Right lobe of liver (tissue), 4 donors: ENCODE data around the gene HLA-C.

ENCODE experiments used
- POLR2A ChIP-seq: fragments of 450-650 bp; IDR thresholded peaks from one replicate; pipeline ENCODE4 v1.6.1; 2017; ENCODE audit warnings: antibody characterized with exemption, mild to moderate bottlenecking
- TF ChIP-seq, protein P1 (sequence below), 4 donors: fragments of 200-600 bp in 3 of 4; fragments of 450-650 bp in 1 of 4; IDR thresholded peaks; one replicate each; pipeline versions ENCODE4 v1.5.1 to v1.8.0; 2016 to 2022; ENCODE audit warnings: antibody characterized with exemption in 4 of 4, mild to moderate bottlenecking in 2 of 4
- donor health status: DM: no; HTN: no; CAD: no.
- donor health status: DM: no; HTN: no; CAD: no.
- donor health status: DM: no; HTN: yes; CAD: no.

GRCh38 chr6:31251261-31251660, 20.6 kb downstream of the HLA-C start:
- no peak for TF ChIP-seq POLR2A
- TF ChIP-seq, protein P1, sequence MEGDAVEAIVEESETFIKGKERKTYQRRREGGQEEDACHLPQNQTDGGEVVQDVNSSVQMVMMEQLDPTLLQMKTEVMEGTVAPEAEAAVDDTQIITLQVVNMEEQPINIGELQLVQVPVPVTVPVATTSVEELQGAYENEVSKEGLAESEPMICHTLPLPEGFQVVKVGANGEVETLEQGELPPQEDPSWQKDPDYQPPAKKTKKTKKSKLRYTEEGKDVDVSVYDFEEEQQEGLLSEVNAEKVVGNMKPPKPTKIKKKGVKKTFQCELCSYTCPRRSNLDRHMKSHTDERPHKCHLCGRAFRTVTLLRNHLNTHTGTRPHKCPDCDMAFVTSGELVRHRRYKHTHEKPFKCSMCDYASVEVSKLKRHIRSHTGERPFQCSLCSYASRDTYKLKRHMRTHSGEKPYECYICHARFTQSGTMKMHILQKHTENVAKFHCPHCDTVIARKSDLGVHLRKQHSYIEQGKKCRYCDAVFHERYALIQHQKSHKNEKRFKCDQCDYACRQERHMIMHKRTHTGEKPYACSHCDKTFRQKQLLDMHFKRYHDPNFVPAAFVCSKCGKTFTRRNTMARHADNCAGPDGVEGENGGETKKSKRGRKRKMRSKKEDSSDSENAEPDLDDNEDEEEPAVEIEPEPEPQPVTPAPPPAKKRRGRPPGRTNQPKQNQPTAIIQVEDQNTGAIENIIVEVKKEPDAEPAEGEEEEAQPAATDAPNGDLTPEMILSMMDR (IDR thresholded peaks at IDR 0.05), result no peak
